ENCODE measurements around the gene BIRC2.

The BIRC2 gene

DNA sequence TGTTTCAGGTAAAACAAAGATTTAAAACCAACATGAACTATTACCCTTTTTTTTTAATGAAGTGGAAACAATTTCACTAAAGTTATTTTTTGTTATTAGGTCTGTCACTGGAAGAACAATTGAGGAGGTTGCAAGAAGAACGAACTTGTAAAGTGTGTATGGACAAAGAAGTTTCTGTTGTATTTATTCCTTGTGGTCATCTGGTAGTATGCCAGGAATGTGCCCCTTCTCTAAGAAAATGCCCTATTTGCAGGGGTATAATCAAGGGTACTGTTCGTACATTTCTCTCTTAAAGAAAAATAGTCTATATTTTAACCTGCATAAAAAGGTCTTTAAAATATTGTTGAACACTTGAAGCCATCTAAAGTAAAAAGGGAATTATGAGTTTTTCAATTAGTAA, 30.9 kb downstream of the BIRC2 start:
- DNase-seq: no peak

DNA sequence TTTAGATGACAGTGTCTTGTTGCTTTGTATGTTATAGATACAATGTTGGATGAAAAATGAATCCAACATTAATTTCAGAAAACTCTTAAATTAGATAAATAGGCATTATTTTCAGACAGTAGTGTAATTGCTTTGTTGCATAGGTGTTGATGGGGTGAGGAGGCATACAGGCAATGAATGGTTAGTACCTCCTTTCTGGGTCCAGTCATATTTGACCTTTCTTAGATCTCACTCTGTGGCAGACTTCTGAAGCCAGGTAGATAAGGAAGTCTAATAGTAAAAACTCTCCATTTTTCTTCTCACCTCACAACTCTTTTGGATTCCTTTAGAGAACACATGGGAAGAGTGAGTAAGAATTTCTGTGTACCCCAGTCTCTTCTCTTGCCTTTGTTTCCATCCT, 31.8 kb downstream of the BIRC2 start:
- no peak for DNase-seq

DNA sequence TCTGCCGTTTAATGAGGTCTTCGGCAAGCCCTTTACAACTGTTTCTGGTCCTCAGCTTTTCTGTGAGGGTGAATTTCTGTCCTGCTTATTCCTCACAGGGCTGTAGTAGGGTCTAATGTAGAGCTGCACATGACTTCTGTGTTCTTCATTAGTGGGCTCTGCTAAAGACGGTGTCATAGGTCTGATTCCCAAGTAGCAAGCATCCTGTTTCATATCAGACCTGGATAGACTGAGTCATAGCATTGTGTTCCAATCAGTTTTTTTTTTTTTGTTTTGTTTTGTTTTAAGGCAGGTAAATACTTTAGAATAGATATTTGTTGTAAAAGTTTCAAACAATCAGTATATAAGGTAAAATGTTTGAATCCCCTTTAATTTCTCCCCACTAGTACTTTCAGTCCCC, 35.4 kb downstream of the BIRC2 start:
- no peak for DNase-seq

DNA sequence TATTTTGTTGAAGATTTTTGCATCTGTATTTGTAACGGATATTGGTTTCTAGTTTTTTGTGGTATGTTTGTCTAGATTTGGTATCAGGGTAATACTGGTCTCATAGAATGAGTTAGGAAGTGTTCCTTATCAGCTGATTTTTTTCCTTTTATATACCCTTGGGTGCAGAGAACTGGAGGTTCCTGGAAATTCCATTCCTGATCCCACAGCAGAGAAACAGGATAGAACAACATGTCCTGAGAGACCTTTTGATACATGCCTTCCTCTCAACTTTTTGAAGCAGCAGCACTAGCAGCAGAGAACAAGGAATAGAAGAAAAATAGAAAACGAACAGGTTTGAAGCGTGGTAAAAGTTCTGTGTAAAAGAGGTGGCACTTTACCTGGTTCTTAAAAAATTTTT, 36.8 kb downstream of the BIRC2 start:
- no peak for DNase-seq

DNA sequence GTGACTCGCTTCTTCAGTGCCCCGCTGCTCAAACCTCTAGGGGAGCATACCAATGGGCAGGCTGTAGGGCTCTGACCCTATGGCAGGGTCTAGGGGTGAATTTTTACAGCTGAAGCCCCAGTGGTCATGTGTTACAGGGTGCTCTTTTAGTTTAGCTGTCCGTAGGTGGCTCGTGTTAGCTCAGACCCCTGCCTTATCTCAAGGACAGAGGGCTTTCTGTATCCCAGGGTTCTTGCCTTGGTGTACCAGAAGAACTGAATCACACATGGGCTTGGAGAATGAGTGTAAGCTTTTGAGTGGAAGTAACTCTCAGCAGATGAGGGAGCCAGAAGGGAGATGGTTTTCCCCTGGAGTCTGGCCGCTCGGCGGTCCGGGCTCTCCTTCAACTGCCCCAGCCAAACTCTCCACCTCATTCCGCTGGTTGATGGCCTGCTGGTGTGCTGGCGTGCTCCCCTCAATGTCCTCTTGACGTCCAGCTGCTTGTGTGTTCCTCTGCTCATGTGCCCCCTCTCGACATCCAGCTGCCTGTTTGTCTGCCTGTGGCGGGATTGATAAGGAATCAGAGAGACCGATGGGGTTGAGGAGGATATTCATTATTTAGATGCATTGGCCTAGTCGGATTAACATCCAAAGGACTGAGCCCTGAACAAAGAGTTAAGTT, 37.5 kb downstream of the BIRC2 start:
- DNase-seq: no peak

DNA sequence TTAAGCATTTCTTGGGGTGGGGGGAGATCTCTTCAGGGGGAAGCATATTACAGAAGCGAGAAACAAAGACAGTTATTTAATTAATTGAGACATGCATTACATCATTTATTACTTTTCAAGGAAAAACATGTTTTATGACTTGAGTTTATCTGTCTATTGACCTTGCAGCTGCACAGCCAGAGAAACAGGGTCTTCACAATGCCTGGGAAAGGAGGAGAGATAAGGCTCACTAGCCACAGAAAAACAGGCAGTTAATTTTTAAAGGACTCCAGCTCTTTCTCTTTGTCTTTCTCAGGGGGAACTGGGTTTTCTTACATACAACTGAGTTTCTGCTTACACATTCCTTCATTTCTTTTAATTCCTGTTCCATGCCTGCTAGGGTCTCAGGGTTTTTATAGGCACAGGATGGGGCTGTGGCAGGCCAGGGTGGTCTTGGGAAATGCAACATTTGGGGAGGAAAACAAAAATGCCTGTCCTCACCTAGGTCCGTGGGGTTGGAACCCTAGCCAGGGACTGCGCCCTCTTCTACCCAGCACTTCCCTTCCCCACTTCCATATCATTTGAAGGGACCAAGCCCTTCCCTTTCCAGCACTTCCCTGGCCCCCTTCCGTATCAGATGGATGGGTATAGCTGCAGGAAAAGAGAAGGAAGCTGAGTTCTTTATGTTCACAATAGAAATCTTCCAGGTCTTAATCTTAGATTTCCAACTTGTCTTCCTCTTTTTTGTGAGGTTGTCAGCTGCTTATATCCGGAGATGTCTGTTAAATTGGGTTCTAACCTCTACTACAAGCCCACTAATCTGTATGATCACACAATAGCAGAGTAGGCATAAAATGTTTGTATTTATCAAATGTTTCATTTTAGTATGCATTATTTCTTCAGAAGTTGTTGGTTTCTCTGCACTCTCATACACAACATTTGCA, 38.3 kb downstream of the BIRC2 start:
- no peak for DNase-seq

DNA sequence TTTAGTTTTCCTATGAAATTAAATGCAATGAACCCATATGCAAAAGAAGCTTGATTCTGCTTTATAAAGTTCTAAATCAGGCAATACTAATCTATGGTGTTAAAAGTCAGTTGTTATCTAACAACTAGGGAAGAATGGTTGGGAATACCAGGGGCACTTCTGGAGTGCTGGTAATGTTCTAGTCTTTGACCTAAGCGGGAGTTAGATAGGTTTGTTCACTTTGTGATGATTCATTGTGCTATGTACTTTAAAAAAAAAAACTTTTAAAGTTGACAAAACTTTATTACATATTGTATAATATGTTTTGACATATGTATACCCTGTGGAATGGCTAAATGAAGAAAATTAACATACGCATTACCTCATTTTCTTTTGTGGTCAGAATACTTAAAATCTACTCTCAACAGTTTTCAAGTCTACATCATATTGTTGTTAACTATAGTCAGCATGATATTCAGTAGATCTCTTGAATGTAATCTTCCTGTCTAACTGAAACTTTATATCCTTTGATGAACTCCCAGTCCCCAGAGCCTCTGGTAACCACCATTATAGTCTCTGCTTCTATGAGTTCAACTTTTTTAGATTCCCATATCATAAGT, 39.2 kb downstream of the BIRC2 start:
- DNase-seq: no peak

DNA sequence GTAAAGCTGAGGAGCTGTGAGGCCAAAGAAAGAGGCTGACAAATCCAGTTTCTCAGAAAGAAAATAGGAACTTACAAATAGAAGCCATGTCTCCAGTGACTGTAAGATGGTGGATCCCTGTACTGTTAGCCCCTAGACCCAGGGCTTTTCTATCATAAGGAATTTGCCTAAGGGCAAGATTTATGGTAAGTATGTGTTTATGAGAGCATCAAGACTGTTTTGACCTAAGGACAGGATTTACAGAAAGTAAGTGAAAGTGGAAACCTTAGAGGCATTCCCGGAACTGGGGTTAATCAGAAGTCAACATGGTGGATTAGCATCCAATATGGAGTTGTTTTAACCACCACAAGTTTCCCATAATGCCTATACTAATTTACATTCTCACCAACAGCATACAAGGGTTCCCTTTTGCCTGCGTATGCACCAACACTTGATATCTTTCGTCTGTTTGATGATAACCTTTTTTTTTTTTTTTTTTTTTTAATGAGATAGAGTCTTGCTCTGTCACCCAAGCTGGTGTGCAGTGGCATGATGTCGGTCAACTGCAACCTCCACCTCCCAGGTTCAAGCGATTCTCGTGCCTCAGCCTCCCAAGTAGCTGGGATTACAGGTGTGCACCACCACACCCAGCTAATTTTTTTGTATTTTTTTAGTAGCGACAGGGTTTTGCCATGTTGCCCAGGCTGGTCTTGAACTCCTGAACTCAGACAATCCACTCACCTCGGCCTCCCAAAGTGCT, 40.2 kb downstream of the BIRC2 start:
- DNase-seq: no peak

DNA sequence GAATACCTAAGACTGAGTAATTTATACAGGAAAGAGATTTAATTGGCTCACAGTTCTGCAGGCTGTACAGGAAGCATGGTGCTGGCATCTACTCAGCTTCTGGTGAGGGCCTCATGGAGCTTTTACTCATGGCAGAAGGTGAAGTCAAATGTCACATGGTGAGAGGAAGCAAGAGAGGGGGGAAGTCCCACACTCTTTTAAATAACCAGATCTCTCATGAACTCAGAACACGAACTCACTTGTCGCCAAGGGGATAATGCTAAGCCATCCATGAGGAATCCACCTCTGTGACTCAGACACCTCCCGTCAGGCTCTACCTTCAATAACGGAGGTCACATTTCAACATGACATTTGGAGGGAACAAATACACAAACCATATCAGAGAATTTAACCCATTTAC, 42.2 kb downstream of the BIRC2 start:
- DNase-seq: no peak

DNA sequence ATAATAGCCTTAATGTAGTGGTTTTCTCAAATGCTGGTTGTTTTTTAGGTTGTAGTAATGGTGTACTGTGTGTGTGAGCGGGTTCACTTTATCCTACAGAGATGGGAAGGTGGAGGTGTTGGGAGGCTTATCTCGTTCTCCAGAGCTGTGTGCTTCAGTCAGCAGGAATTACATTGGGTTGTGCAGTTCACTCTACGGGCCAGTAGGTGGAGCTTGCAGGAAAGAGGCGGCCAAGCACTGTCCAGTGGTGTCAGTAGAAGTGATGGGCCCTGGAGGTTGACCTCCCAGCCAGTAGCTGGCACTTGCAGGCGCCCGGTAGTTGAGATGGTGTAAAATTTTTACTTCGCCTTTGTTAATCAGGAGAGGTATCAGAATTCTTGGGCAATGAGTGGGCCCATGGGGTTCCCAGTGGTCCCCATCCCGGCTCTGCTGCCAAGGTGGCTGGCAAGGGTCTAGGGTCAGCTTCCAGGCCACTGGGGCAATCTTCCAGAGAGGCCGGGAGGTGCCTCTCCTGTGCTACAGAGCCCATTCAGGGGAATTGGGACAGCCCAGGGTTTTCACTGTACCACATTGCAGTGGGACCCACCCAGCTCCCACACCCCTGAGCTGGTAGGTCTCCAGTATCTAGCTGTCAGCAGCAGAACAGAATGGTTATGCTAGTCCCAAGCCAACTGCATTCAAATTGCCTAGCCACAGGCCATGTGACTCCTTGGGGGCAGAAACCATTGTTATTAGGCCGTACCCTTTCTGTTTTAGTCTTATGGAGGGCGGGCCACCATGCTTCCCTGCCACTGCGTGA, 43.9 kb downstream of the BIRC2 start:
- peak; percentile 69 for DNase-seq

DNA sequence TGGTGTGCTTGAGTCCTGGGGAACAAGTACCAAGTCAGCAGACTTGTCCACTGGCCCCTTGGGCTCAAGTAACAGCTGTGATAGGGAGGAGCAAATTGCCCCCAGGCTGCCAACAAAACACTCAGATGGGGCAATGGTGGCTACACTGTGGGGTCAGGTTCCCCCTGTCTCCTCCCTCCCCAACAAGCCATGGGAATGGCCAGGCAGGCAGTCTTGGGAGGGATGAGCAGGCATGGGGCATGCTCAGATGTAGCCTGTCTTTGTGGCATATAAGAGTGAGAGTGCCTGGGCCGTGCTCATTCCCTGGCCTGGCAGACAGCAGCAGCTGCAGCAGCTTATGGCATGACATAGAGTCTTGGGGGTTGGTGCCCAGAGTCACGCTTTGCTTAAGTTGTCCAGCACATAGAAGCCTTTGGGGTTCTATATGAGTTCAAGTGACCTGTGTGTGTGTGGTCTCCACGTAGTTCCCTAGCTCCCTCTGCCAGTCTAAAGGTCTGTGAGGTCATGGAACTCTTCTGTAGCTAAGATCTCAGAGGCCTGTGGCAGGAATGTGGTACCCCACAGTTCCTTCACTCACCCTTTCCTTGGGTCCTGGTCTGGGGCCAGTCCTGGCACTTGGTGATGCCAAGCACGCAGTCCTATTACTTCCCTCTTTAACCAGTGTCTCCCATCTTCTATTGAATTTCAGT, 44.7 kb downstream of the BIRC2 start:
- no peak for DNase-seq

DNA sequence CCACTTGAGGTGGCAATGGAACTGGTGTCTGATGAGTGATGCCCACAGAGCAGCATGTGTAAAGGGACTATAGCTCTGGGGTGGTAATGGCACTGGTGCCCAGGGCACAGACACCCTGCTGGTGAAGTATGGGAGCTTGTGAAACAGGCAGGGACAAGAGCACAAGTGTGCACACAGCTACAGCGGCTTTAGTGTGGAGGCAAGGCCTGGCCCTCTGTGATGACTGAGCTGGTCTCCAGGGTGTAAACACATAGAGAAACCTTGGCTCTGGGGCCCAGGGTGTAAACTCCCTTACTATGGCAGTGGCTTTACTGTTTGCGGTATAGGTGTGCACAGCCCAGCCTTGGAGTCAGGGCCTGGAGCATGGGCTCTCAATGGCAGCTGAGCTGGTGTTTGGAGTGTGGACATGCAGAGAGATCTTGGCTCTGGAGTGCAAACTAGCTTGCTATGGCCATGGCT, 46.3 kb downstream of the BIRC2 start:
- DNase-seq: no peak

DNA sequence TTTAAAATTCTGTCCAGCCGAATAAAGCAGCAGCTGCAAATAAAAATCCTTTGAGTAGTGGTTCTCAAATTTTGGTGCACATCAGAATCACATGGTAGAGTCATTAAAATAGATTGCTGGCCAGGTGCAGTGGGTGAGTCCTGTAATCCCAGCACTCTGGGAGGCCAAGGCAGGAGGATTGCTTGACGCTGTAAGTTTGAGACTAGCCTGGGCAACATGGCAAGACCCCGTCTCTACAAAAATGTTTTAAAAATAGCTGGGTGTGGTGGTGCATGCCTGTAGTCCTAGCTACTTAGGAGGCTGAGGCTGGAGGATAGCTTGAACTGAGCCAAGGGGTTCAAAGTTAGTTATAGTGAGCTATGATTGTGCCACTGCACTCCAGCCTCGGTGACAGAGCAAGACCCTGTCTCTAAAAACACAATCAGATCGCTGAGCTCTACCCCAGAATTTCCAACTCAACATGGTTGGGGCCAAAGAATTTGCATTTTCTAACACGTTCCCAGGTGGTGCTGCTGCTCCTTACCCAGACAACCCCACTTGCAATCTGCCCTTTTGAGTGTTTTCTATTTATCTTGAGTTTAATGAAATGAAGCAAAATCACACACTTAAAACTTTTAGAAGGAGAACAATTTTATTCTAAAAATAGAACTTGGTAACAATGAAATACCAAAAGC, 48.8 kb downstream of the BIRC2 start:
- no peak for DNase-seq

DNA sequence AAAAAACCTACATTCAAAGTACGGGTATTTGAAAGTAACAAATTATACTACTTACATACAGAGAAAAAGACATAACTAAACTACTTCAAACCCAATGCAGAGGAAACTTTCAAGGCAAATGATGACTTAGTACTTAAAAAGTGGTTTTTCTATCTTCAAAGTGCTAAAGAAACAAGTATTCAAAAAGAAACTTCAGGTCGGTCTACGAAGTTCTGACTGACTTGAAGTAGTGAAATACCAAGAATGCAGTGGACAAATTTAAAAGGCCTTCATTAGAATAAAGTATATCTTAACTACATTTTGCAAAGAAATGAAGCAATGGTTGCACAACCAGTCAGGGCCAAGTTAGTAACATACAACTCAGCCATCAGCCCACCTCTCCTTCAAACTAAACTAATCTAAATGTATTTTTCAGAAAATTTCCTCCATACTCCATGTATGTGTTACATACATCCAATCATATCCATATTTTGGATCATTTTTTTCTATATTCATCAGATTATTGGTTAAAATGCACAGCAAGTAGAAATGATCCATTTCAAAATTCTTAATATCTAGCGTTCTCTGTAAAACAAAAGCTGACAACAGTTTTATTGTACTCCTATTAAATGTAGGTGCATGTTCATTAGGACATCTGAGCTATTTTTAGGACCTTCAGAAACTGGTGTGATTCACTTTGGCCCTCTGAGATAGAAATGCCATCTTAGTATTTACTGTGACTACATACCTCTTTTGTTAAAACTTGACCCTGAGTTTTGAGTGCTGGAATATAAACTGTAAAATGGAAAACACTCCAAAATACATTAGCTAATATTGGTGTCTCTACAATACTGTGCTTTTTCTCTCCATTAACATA, 49.9 kb downstream of the BIRC2 start:
- no peak for DNase-seq

DNA sequence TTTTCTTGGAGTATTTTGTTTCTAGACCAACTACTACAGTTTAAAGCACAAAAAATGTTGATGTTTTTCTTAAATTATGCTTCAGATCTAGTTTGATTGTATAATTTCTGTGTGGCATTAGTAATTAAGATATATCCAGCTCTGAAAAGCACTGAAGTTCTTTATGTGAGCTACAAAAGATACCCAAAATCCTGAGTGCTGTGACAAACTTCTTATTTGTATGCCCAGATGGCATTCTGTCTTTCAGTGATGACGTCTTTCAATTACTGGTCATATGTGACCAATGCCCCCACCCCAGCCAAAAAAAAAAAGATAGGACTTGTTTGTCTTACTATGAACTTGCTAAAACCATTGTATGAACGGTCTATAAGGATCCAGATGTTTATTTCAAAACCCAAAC, 51.3 kb downstream of the BIRC2 start:
- DNase-seq: no peak

DNA sequence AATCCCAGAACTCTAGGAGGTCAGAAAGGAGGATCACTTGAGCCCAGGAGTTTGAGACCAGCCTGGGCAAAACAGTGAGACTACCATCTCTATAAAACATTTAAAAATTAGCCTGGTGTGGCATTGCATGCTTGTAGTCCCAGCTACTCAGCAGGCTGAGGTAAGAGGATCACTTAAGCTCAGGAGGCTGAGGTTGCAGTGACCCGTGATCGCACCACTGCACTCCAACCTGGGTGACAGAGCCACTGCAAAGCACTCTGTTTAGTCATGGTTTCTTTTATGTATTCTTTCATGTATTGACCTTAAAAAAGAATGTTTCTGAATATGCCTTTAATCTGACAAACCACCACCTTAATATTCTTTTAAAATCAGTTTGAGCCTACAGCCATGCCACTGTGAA, 52.2 kb downstream of the BIRC2 start:
- no peak for DNase-seq

DNA sequence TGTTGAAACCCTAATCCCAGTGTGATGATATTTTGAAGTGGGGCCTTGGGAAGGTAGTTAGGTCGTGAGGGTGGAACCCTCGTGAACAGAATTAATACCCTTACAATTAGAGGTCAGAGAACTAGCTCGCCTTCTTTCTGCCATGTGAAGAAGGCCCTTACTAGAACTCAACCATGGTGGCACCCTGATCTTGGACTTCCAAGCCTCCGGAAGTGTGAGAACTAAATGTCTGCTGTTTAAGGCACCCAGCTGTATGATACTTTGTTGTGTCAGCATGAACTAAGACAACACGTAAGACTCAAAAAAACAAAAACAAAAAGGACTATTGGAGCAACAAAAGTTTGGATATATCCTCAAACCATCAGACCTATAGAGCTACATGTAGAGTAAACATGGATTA, 53.6 kb downstream of the BIRC2 start:
- DNase-seq: no peak

DNA sequence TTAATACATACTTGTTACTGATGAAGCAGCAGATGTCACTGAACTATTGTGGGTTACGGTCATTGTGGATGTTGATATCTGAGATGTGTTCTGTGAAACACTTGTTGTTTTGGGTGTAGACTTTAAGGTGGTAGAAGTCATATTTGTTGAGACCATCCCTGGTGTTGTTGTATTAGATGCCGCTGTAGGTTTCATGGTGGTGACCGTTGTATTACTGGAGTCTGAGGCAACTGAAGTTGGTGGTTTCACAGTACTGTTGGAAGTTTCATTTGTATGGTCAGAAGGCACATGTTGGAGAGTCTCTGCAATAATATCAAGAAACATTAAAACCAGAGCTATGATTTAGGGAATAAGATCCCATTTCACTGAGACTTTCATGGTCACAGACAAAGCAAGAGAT, 54.9 kb downstream of the BIRC2 start:
- DNase-seq: no peak

DNA sequence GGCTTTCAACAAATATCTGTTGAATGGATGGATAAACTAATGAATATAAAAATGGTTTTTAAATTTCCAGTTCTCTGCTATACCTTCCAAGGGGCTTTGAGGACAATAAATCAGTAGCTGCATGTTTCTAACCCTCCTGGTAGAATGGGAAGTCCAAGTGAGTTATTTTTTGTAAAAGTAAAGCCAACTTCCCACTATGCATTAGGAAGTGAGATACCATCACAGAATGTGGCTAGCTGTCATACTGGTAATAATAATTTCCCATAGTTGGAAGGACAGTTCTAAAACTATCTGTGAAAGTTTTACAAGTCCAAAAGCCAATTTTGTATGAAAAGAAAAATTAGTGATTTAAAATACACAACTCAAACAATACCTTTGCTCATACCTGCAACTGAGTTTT, 55.5 kb downstream of the BIRC2 start:
- DNase-seq: no peak

DNA sequence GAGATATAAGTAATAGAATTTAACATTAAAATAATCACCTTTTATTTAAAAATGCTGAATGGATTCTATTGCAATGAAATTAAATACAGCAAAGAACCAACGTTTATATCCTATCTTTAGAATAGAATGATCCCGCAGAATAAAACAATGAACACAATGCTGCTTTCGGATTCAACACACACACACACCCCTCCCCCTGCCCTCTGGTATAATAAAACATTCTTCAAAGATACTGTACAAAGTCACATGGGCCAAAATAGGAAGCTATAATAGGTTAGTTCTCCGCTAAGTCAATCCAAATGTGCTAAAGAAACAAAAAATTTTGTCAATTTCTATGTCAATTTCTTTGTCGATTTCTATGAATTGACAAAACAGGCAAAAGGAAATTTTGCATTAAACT, 58.5 kb downstream of the BIRC2 start:
- no peak for DNase-seq
